ENCODE measurements around the gene TMCO2.

The TMCO2 gene

DNA sequence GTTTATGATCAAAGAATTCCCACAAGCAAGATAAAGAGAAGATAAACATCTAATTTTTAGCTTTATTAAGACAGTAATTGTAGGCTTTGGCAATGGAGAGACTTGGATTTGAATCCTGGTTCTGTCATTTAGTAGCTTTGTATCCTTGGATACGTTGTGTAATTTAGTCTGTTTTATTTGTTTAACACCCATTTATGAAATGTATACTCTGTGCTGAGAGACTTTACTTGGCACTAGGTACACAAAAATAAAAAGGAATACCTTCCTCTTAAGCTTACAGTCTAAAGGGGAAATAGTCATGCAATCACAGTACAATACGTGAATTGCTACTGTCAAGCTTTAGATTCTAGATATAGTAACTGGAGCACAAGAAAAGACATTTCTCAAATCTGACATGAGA is 34.1 kb downstream of the TMCO2 start:
- TF ChIP-seq, protein P1, sequence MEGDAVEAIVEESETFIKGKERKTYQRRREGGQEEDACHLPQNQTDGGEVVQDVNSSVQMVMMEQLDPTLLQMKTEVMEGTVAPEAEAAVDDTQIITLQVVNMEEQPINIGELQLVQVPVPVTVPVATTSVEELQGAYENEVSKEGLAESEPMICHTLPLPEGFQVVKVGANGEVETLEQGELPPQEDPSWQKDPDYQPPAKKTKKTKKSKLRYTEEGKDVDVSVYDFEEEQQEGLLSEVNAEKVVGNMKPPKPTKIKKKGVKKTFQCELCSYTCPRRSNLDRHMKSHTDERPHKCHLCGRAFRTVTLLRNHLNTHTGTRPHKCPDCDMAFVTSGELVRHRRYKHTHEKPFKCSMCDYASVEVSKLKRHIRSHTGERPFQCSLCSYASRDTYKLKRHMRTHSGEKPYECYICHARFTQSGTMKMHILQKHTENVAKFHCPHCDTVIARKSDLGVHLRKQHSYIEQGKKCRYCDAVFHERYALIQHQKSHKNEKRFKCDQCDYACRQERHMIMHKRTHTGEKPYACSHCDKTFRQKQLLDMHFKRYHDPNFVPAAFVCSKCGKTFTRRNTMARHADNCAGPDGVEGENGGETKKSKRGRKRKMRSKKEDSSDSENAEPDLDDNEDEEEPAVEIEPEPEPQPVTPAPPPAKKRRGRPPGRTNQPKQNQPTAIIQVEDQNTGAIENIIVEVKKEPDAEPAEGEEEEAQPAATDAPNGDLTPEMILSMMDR (IDR thresholded peaks at IDR 0.05; ENCODE audit: low read depth, low read length), result no peak
- no peak for DNase-seq (ENCODE audit: extremely low read depth, low read depth)

DNA sequence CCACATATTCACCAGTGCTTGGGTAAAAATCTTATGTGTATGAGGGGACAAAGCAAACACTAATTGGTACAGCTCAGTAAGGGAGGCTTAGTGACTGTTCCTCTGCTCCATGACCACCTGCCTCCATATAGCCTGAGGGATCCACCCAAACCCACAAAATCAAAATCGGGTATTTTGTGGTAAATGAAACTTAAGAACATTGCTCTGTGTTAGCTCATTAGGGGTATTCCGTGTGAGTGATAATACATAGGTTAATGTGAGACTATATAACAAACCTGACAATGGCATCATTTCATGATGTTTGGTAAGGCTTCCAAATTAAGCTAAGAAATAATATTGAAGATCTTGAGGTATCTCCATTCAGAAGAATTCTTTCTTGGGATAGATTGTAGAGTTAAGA is 43.6 kb downstream of the TMCO2 start:
- TF ChIP-seq, protein P1 (IDR thresholded peaks at IDR 0.05; ENCODE audit: low read depth, low read length), result no peak
- no peak for DNase-seq (ENCODE audit: extremely low read depth, low read depth)

DNA sequence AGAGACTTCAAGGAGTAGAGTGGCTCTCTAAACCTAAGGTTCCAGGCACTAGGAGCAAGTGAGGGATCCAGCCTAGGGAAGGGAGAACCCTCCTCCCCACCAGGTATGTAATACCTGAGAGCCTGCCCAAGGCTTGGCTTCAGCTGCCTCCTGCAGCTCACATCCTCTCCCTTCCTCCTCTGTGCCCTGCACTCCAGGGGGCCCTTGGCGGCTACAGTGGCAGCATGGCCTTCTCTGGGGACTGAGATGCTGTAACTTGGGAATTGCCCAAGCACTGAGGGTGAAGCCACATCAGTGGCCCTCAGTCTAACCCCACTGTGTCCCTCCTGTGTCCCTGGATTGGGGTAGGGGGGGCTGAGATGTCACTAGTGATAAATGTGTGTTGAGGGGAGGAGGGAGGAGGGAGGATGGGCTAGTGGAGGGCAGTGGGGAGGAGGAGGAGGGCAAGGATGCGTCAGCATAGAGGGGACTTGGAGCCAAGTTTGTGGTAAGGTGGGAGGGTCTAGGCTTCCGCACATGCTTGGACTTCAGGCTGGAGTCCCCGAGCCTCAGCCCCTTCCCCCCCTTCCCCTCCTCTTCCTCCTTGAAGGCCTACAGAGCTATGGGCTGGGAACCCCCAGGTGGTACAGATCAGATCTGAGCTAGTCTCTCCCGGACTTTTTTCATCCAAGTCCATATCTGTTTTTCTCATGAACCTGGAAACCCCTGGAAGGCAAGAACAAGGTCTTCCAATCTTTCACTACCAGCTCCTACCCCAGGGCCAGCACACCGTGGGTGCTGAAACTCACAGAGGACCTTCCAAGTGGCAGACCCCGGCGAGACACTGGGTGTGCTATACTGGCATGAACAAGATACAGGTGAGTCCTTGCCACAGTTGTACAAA is 51.9 kb downstream of the TMCO2 start:
- TF ChIP-seq, protein P1 (IDR thresholded peaks at IDR 0.05; ENCODE audit: low read depth, low read length), result no peak
- no peak for DNase-seq (ENCODE audit: extremely low read depth, low read depth)

DNA sequence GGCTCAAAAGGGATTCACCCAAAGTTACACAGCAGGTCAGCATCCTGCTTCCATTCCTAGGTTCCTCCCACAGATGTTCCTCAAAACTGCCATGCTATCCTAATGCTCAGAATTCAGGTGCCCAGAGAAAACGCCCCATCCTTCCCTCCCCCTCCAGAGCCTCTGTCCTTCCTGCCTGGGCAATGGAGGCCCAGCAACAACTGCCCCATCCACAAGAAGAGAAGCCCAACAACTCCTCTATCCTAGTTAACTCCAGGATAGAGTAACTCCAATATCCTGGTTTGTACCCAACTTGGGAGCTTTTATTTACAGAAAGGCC is 52.5 kb downstream of the TMCO2 start:
- no peak for DNase-seq (ENCODE audit: extremely low read depth, low read depth)

DNA sequence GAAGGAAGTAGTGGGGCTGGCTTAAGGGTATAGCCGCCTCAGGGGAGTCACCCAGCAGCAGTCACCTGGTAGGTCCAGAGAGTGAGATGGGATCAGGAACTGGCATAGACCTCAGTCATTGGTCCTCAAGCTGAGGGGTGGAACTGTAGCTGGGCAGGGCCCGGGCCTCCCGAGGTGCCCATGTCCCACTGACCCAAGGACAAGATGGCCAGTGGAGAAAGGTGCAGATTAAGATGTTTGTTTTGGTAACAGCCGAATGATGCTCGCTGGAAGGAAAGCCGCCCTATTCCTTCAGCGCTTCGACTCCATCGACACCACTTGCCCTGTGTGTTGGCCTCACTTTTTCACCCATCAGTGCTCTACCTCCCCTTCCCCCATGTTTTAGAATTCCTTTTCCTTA is 52.9 kb downstream of the TMCO2 start:
- TF ChIP-seq, protein P1 (IDR thresholded peaks at IDR 0.05; ENCODE audit: low read depth, low read length), result no peak
- no peak for DNase-seq (ENCODE audit: extremely low read depth, low read depth)

More for the DNA sequence above, 52.5 kb downstream of the TMCO2 start:
- TF ChIP-seq, protein P1 (IDR thresholded peaks at IDR 0.05; ENCODE audit: low read depth, low read length), result no peak

DNA sequence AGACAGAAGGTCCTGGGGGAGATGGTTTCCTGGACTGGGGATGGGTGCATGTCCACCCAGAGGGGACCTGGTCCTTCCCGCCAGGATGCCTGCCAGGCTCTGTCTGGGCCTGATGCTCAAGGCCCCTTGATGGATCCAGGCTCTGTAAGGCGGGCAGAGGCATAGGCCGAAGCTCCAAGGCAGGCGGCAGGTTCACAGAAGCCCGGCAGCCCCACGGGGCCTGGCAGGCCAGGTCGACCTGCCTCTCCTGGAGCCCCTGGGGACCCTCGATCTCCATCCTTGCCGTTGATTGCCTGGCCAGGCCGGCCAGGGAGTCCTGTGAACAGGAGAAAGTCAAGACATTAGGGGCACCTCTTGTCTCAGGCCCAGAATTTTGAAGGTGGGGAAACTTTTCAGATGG is 53.3 kb downstream of the TMCO2 start:
- TF ChIP-seq, protein P1 (IDR thresholded peaks at IDR 0.05; ENCODE audit: low read depth, low read length), result no peak
- DNase-seq (ENCODE audit: extremely low read depth, low read depth), result no peak
